ENCODE data around the gene TUBGCP3. TPM values are rescaled to one million over a fixed set of nuclear protein-coding genes. Genes with fewer than 3 reads are reported as not detected.

Gene TUBGCP3
- total RNA-seq, 2 experiments from 2014 or later = 19.4 to 36.2 TPM

DNA sequence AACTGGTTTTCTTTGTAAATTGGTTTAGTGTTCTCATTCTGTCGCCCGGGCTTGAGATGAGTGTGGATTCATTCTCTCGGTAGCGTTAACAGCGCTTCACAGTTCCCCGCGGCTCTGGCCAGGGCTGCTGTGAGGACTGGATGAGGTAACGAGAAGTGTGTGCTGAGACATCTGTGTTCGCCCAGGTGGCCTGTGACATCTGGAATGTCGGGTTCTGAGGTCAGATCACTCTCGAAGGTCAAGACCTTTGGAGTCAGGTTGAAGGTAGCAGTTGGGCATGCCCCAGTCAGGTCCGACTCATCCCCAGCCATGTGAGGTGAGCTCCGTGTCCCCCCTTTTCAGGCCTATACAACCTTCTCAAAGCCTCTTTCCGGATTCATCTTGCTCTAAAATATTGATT, 13.4 kb upstream of the TUBGCP3 start:
- intact Hi-C loops (cut with micrococcal nuclease; ENCODE audit: unreplicated experiment) = loop anchor here (10.0 kb wide), 1 partner anchor 117 kb away; no protein-coding TSS in a partner anchor
- POLR2A ChIA-PET = no interaction called here
- Histone ChIP-seq H3K4me1 (ENCODE audit: insufficient read depth, low read length, poor library complexity, severe bottlenecking) (peaks cover 3% of the 10 kb centered on the region), H3K9me3 (ENCODE audit: low read length) (no peaks in the 10 kb centered on the region), H3K36me3 (ENCODE audit: insufficient read depth, low read length) (no peaks in the 10 kb centered on the region), H3K4me2 (ENCODE audit: low read length) (no peak overlapping the region), H3K4me3 (ENCODE audit: low read depth, low read length, poor library complexity, severe bottlenecking) (no peak overlapping the region), H2AFZ (ENCODE audit: low read length) (no peak overlapping the region), H3K27ac (ENCODE audit: low read depth, low read length, poor library complexity, severe bottlenecking) (no peak overlapping the region), H4K20me1 (ENCODE audit: insufficient read depth, low read length) (no peaks in the 10 kb centered on the region), H3K79me2 (ENCODE audit: insufficient read depth, low read depth, low read length) (no peaks in the 10 kb centered on the region), H3K9me2 (ENCODE audit: insufficient read depth, low read length) (no peaks in the 10 kb centered on the region)
- TF ChIP-seq EZH2phosphoT487 (IDR thresholded peaks at IDR 0.05; ENCODE audit: borderline replicate concordance, low read depth, low read length) = no peak
- TF ChIP-seq, protein P1, sequence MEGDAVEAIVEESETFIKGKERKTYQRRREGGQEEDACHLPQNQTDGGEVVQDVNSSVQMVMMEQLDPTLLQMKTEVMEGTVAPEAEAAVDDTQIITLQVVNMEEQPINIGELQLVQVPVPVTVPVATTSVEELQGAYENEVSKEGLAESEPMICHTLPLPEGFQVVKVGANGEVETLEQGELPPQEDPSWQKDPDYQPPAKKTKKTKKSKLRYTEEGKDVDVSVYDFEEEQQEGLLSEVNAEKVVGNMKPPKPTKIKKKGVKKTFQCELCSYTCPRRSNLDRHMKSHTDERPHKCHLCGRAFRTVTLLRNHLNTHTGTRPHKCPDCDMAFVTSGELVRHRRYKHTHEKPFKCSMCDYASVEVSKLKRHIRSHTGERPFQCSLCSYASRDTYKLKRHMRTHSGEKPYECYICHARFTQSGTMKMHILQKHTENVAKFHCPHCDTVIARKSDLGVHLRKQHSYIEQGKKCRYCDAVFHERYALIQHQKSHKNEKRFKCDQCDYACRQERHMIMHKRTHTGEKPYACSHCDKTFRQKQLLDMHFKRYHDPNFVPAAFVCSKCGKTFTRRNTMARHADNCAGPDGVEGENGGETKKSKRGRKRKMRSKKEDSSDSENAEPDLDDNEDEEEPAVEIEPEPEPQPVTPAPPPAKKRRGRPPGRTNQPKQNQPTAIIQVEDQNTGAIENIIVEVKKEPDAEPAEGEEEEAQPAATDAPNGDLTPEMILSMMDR (conservative IDR thresholded peaks at IDR 0.05; ENCODE audit: low read length) = no peak
- DNase-seq (ENCODE audit: low spot score) = no peak
- BruUV-seq (replicated peaks) = no TSS peak
- CTCF ChIA-PET (ENCODE audit: unreplicated experiment) = no interaction called here

- Histone ChIP-seq H3K79me2 (ENCODE audit: insufficient read depth, low read depth, low read length) (no peaks in the 10 kb centered on the region), H3K9me3 (ENCODE audit: low read length) (no peaks in the 10 kb centered on the region), H3K4me1 (ENCODE audit: insufficient read depth, low read length, poor library complexity, severe bottlenecking) (no peaks in the 10 kb centered on the region), H4K20me1 (ENCODE audit: insufficient read depth, low read length) (no peaks in the 10 kb centered on the region), H2AFZ (ENCODE audit: low read length) (no peak overlapping the region), H3K27ac (ENCODE audit: low read depth, low read length, poor library complexity, severe bottlenecking) (no peak overlapping the region), H3K36me3 (ENCODE audit: insufficient read depth, low read length) (no peaks in the 10 kb centered on the region), H3K4me2 (ENCODE audit: low read length) (no peak overlapping the region), H3K9me2 (ENCODE audit: insufficient read depth, low read length) (no peaks in the 10 kb centered on the region), H3K4me3 (ENCODE audit: low read depth, low read length, poor library complexity, severe bottlenecking) (no peak overlapping the region)
- no TSS peak for BruUV-seq (replicated peaks)
- intact Hi-C loops (cut with micrococcal nuclease; ENCODE audit: unreplicated experiment) = no loop called here
- POLR2A ChIA-PET = no interaction called here
- TF ChIP-seq, protein P1 (conservative IDR thresholded peaks at IDR 0.05; ENCODE audit: low read length) = no peak
- no peak for TF ChIP-seq EZH2phosphoT487 (IDR thresholded peaks at IDR 0.05; ENCODE audit: borderline replicate concordance, low read depth, low read length)
- no peak for DNase-seq (ENCODE audit: low spot score)
- CTCF ChIA-PET (ENCODE audit: unreplicated experiment) = no interaction called here
Measured at GRCh38 chr13:112596235-112596634, 8.3 kb upstream of the TUBGCP3 start.

DNA sequence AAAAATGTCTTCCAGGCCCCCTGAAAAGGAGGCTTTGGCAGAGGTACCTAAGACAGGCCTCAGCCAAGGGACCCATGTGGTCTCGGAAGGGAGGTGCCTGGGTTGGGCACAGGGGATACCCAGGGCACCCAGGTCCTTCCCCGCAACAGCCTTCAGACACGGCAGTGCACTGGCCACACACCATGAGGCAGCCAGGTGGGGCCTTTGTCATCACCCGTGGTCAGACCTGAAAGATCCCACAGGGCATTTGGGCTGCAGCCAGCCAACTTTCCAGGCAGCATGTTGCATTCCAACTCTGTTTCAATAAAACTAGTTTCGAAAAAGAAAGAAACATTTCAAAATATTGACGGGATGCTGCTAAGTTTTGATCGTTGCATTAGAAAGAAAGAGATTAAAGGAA, 4.7 kb upstream of the TUBGCP3 start:
- H3K4me1 ChIP-seq (ENCODE audit: insufficient read depth, low read length, poor library complexity, severe bottlenecking) = peaks cover 8% of the 10 kb centered on the region
- no peak overlapping the region for H3K27ac ChIP-seq (ENCODE audit: low read depth, low read length, poor library complexity, severe bottlenecking)
- no peaks in the 10 kb centered on the region for H3K36me3 ChIP-seq (ENCODE audit: insufficient read depth, low read length)
- H3K4me2 ChIP-seq (ENCODE audit: low read length) = no peak overlapping the region
- H3K9me2 ChIP-seq (ENCODE audit: insufficient read depth, low read length) = no peaks in the 10 kb centered on the region
- no peak overlapping the region for H3K4me3 ChIP-seq (ENCODE audit: low read depth, low read length, poor library complexity, severe bottlenecking)
- ChIA-PET POLR2A (interaction anchor here (0.7 kb wide), 1 partner anchor 26 kb away, joined by 3 read pairs; no protein-coding TSS in a partner anchor), CTCF (ENCODE audit: unreplicated experiment) (no interaction called here)
- TF ChIP-seq EZH2phosphoT487 (IDR thresholded peaks at IDR 0.05; ENCODE audit: borderline replicate concordance, low read depth, low read length) = no peak
- TF ChIP-seq, protein P1 (conservative IDR thresholded peaks at IDR 0.05; ENCODE audit: low read length) = no peak
- no peak overlapping the region for H2AFZ ChIP-seq (ENCODE audit: low read length)
- H4K20me1 ChIP-seq (ENCODE audit: insufficient read depth, low read length) = no peaks in the 10 kb centered on the region
- H3K79me2 ChIP-seq (ENCODE audit: insufficient read depth, low read depth, low read length) = peaks cover 5% of the 10 kb centered on the region; the same call in 1 of the 2 replicates
- intact Hi-C loops (cut with micrococcal nuclease; ENCODE audit: unreplicated experiment) = no loop called here
- H3K9me3 ChIP-seq (ENCODE audit: low read length) = no peaks in the 10 kb centered on the region
- no peak for DNase-seq (ENCODE audit: low spot score)
- BruUV-seq (replicated peaks) = no TSS peak

Measured in OCI-LY7 (cell line).